ENCODE results near the gene PCBP3. TPM values are rescaled to one million over a fixed set of nuclear protein-coding genes. Genes with fewer than 3 reads are reported as not detected.

Gene PCBP3
- total and polyA plus RNA-seq, 2 of the 13 experiments (the other 11 are each of a cell fraction or from before 2014, with no cell fraction given) = not detected

DNA sequence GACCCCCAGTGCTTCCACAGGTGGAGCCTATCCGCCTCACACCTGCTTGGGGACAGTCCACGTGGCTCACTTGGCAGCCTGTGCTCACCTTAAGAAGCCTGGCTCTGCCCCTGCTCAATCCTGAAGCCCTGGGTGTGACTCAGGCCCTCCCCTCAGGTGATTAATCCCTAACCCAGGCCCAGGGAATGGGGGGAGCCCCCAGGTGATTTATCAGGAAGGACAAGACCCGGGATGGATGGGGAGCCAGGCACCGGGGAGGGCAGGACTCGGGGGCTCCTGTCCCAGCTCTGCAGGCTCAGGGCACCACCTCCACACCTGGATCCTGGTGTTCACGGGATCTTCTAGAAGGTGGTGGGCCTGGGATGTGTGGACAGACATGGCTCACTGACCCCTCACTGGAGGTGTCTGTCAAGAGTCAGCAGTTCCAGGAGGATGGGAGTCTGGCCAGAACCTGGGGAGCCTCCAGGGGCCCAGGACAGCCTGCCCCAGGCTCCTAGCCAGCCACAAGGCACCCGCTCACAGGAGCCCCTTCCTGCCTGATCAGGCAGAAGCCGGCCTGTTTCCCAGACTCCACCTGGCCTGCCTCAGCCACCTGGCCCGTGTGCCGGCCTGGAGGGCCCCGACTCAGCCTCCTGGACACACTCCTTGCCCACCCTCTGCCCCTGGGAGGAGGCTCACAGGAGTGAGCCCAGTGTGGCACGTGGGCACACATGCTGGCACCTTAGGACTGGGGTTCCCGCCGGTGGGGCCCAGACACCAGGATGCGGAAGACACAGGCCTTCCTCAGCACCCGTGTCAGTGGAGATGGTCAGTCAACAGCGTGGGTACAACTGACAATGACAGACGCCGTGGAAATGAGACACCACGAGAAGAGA, 299.5 kb downstream of the PCBP3 start:
- TF ChIP-seq EEA1 (CRISPR knock-in tag; IDR thresholded peaks at IDR 0.05; ENCODE audit: borderline replicate concordance) (no peak), MED1 (CRISPR knock-in tag; IDR thresholded peaks at IDR 0.05) (no peak), NCOA1 (CRISPR knock-in tag; IDR thresholded peaks at IDR 0.05) (no peak), E2F1 (CRISPR knock-in tag; IDR thresholded peaks at IDR 0.05) (no peak), ZNF30 (CRISPR knock-in tag; IDR thresholded peaks at IDR 0.05) (no peak), FOXO4 (CRISPR knock-in tag; conservative IDR thresholded peaks at IDR 0.05) (no peak), ZNF790 (CRISPR knock-in tag; IDR thresholded peaks at IDR 0.05; ENCODE audit: borderline replicate concordance) (no peak)
- TF ChIP-seq, protein P1, sequence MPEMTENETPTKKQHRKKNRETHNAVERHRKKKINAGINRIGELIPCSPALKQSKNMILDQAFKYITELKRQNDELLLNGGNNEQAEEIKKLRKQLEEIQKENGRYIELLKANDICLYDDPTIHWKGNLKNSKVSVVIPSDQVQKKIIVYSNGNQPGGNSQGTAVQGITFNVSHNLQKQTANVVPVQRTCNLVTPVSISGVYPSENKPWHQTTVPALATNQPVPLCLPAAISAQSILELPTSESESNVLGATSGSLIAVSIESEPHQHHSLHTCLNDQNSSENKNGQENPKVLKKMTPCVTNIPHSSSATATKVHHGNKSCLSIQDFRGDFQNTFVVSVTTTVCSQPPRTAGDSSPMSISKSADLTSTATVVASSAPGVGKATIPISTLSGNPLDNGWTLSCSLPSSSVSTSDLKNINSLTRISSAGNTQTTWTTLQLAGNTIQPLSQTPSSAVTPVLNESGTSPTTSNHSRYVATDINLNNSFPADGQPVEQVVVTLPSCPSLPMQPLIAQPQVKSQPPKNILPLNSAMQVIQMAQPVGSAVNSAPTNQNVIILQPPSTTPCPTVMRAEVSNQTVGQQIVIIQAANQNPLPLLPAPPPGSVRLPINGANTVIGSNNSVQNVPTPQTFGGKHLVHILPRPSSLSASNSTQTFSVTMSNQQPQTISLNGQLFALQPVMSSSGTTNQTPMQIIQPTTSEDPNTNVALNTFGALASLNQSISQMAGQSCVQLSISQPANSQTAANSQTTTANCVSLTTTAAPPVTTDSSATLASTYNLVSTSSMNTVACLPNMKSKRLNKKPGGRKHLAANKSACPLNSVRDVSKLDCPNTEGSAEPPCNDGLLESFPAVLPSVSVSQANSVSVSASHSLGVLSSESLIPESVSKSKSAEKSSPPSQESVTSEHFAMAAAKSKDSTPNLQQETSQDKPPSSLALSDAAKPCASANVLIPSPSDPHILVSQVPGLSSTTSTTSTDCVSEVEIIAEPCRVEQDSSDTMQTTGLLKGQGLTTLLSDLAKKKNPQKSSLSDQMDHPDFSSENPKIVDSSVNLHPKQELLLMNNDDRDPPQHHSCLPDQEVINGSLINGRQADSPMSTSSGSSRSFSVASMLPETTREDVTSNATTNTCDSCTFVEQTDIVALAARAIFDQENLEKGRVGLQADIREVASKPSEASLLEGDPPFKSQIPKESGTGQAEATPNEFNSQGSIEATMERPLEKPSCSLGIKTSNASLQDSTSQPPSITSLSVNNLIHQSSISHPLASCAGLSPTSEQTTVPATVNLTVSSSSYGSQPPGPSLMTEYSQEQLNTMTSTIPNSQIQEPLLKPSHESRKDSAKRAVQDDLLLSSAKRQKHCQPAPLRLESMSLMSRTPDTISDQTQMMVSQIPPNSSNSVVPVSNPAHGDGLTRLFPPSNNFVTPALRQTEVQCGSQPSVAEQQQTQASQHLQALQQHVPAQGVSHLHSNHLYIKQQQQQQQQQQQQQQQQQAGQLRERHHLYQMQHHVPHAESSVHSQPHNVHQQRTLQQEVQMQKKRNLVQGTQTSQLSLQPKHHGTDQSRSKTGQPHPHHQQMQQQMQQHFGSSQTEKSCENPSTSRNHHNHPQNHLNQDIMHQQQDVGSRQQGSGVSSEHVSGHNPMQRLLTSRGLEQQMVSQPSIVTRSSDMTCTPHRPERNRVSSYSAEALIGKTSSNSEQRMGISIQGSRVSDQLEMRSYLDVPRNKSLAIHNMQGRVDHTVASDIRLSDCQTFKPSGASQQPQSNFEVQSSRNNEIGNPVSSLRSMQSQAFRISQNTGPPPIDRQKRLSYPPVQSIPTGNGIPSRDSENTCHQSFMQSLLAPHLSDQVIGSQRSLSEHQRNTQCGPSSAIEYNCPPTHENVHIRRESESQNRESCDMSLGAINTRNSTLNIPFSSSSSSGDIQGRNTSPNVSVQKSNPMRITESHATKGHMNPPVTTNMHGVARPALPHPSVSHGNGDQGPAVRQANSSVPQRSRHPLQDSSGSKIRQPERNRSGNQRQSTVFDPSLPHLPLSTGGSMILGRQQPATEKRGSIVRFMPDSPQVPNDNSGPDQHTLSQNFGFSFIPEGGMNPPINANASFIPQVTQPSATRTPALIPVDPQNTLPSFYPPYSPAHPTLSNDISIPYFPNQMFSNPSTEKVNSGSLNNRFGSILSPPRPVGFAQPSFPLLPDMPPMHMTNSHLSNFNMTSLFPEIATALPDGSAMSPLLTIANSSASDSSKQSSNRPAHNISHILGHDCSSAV (CRISPR knock-in tag; IDR thresholded peaks at IDR 0.05; ENCODE audit: borderline replicate concordance) = no peak
- H3K4me1 ChIP-seq (ENCODE audit: insufficient read depth, low read length) = no peaks in the 10 kb centered on the region
- intact Hi-C loops (cut with micrococcal nuclease; ENCODE audit: unreplicated experiment) (no loop called here), in situ Hi-C loops (cut with HindIII; ENCODE audit: extremely low pct_ligation_motif_present, low pct_unique_long_range_greater_than_20kb) (no loop called here)
- no peak for DNase-seq (ENCODE audit: low spot score)
- no peak overlapping the region for H2AFZ ChIP-seq (ENCODE audit: low read length)
- POLR2A ChIA-PET = no interaction called here
- CTCF ChIA-PET (ENCODE audit: low intra/inter-chr PET ratio, low total read pairs) = no interaction called here
- no peak overlapping the region for H3K27ac ChIP-seq (ENCODE audit: extremely low read length, insufficient read depth, low read length)
- peaks cover 7 to 62% of the 10 kb centered on the region in 2 experiments; a peak in 3 of 5 replicates for H3K27me3 ChIP-seq (ENCODE audit: control insufficient read depth in 1 of 2, insufficient read depth in 2 of 2, low read length in 2 of 2)
- no peaks in the 10 kb centered on the region for H3K9me3 ChIP-seq (ENCODE audit: low read length)
- no peak overlapping the region for H3K9ac ChIP-seq (ENCODE audit: insufficient read depth, low read depth, low read length)
- H3K4me2 ChIP-seq (ENCODE audit: low read depth, low read length) = no peak overlapping the region
- WGBS (ENCODE audit: low lambda C conversion rate) = 23% methylated on average over 18 of the region's 20 CpGs
- no peak for ATAC-seq
- no peaks in the 10 kb centered on the region for H3K79me2 ChIP-seq (ENCODE audit: insufficient read depth, low read length)
- no TSS peak for BruUV-seq (replicated peaks)
- H4K20me1 ChIP-seq (ENCODE audit: insufficient read depth, low read length) = no peaks in the 10 kb centered on the region; the same call in 1 of the 2 replicates
- no peak overlapping the region for H3K4me3 ChIP-seq (replicated peaks in 1 of 3; ENCODE audit: insufficient read depth in 1 of 3, low read depth in 2 of 3, low read length in 3 of 3)
- H3K36me3 ChIP-seq (replicated peaks in 1 of 2; ENCODE audit: control insufficient read depth in 1 of 2, insufficient read depth in 2 of 2, low read length in 2 of 2) = no peaks in the 10 kb centered on the region
- no peak for FAIRE-seq

Data from HepG2 (cell line).